Stimulated activated CD4-positive, alpha-beta T cell treated with anti-CD3 and anti-CD28 coated beads, Interleukin-15, amount 100 ng/mL, for 48 hours (primary cell): ENCODE measurements around the gene EIF4E3.
A peak's percentile ranks its signal among the peaks of the same experiment; 100 is the strongest.

Source experiments
- DNase-seq, 2 donors: peaks; one replicate each; pipeline ENCODE4 v3.0.0-alpha.2; 2020; ENCODE audit warnings: low read depth in 2 of 2

EIF4E3 gene

GRCh38 chr3:71725271-71725991 lies at the start of gene EIF4E3:
Gene EIF4E3 (minus strand): TSS chr3:71725402. CDS start chr3:71725367, 35 bp downstream.
- peak in 1 of 2 donors; percentile 9 for DNase-seq

DNA sequence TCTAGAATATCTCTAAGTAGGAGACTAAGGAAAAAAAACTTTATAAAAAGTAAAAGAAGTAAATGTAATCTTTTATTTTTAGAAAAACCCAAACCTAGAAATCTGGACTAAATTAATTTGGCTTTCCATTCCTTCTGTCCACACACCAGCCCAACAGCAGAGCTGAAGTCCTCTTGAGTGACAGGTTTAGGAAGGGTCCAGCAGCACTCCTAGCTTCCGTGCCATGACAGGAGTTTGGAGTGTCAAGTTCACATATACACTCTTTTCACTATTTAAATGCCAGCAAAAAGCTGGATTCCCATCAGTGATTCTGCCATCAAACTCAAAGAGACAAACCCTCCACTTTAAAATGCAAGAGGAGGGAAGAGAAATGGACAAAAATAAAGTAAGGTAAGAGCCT lies 46.7 kb upstream of the EIF4E3 start:
- DNase-seq = no peak

- no peak for DNase-seq
These were observed 45.9 kb upstream of the EIF4E3 start for GRCh38 chr3:71771126-71771525.

- DNase-seq = no peak
These were observed 38.2 kb upstream of the EIF4E3 start for GRCh38 chr3:71763426-71763825.

GRCh38 chr3:71760140-71760539 lies 34.9 kb upstream of the EIF4E3 start:
- no peak for DNase-seq

DNA sequence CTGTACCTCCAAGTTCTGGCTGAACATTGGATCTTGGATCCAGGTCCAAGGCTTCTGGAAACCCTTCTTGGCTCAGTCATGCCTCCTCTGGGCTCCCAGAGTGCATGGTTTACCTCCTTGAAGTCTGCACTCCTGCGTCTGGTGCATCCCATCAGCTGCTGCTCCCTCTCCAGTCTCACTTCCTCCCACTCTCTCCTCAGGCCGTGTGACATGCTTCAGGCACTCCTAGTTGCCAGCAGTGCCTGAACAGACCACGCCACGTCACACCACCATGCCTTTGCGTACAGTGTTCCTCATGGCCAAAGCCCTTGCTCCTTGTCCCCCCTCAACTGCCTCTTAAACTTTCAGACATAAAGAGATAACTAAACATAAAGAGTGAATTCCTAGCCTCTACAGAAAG lies 34.2 kb upstream of the EIF4E3 start:
- DNase-seq = no peak

- DNase-seq = no peak
These were observed 32.9 kb upstream of the EIF4E3 start for GRCh38 chr3:71758091-71758490.

DNA sequence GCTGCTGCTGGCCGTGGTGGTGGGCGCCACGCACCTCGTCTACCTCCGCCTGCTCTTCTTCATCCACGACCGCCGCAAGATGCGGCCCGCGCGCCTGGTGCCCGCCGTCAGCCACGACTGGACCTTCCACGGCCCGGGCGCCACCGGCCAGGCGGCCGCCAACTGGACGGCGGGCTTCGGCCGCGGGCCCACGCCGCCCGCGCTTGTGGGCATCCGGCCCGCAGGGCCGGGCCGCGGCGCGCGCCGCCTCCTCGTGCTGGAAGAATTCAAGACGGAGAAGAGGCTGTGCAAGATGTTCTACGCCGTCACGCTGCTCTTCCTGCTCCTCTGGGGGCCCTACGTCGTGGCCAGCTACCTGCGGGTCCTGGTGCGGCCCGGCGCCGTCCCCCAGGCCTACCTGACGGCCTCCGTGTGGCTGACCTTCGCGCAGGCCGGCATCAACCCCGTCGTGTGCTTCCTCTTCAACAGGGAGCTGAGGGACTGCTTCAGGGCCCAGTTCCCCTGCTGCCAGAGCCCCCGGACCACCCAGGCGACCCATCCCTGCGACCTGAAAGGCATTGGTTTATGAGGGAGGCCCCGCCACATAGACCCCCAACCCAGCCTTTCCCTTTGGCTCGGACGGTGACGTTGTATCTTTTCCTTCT lies 29.5 kb upstream of the EIF4E3 start:
- no peak for DNase-seq

DNA sequence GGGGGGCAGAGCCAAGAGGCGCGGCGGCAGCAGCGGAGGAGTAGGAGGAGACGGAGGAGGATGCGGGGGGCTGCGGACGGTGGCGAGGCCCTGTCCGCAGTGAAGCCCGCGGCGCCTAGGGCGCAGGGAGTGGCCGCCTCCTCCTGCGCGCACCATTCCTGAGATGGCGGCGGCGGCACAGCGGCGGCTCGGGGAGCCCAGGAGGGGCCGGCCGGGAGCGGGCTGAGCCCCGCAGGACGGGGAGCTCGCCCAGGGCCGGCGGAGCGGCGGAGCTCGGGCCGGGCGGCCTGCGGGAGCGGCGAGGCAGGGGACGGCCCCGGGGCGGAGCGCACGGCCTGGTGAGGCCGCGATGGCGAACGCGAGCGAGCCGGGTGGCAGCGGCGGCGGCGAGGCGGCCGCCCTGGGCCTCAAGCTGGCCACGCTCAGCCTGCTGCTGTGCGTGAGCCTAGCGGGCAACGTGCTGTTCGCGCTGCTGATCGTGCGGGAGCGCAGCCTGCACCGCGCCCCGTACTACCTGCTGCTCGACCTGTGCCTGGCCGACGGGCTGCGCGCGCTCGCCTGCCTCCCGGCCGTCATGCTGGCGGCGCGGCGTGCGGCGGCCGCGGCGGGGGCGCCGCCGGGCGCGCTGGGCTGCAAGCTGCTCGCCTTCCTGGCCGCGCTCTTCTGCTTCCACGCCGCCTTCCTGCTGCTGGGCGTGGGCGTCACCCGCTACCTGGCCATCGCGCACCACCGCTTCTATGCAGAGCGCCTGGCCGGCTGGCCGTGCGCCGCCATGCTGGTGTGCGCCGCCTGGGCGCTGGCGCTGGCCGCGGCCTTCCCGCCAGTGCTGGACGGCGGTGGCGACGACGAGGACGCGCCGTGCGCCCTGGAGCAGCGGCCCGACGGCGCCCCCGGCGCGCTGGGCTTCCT lies 28.8 kb upstream of the EIF4E3 start, which contains the start of gene GPR27:
Gene GPR27 (plus strand): TSS at position 155 of the 909 bp plus-strand sequence. CDS start 195 bp downstream, at position 350.
- DNase-seq = no peak

DNA sequence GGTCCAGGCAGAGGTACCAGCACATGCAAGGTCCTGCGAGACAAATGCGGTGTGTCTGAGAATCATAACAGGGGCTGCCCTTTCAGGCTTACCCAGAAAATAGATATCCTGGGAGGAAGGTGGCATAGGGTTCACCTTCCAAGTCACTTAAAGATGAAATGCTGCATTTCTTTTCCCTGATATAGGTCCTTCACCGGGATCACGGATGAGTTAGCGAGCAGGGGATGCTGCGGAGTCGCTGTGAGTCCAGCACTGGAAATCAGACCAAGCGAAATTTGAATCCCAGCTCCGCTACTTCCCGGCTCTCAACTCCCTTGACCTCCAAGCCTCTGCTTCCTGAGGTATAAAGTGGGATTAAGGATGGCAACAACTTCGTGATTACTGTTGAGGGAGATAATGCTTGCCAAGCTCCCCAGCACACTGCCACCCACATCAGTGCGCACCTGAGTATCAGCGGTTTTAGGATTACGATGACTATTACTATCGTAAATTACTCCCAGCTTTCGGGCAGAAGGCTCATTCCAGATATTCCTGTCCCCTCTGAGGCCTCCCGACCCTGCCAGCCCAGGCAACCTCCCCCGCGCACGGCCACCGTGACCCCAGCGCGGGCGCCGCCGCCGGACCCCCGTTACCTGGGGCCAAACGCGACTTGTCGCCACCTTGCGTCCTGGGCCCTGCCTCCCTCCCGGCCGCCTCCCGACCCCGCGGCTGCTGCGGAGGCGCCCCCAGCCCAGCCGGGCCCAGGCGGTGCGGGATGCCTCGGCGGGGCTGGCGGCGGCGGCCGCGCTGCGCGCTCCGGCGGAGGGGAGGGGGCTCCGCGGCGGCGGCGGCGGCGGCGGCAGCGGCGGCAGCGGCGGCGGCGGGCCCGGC lies 27.9 kb upstream of the EIF4E3 start:
- no peak for DNase-seq

DNA sequence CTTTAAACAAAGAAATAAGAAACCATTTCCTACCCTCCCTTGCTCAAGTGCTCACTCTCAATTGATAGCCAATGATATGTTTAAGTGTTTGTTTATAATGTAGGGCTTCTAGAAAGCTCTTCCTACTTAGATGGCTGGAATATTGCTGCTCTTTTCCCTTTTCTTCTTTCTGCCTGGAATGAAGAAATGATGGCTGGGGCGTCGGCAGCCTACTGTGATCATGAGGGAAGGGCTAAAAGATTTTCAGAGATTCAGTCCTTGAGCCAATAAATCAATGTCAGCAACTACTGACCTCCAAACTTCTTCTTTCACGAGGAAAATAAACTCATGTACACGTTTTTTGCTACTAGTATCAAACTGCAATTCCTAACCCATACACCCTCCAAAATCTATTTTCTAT lies 26.4 kb upstream of the EIF4E3 start:
- no peak for DNase-seq

DNA sequence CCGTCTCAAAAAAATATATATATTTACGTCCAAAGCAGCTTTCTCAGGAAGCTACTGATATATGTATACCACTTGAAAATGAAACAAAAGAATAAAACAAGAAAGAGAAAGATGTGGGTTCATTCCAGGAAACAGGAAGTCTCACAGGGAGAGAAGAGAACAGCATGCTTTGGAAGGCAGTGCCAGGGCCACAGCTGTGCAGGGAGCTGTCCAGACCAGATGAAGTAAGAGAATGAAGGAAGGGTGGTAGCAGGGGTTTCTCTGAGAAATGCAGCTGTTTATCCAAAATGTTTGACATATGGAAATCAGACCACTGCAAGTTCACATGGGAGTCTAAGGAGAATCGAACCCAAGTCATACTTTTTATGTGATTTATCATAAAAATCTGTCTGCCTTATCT lies 19.5 kb upstream of the EIF4E3 start:
- DNase-seq = no peak

DNA sequence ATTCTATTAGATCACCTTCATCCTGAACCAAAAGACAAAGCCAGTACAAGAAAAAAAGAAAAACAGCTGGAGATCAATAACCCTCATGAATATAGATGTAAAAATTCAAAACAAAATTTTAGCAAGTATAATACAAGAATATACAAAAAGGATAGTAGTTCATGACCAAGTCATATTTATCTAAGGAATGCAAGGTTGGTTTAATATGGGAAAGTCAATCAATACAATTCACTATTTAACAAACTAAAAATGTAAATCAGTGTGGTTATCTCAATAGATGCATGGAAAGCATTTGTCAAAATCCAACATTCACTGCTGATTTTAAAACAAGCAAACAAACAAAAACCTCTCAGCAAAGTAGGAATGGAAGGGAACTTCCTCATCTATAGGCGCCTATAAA lies 17.4 kb upstream of the EIF4E3 start:
- no peak for DNase-seq

GRCh38 chr3:71734881-71735280 lies 9.7 kb upstream of the EIF4E3 start:
- no peak for DNase-seq

GRCh38 chr3:71733319-71733718 lies 8.1 kb upstream of the EIF4E3 start:
- DNase-seq = no peak

DNA sequence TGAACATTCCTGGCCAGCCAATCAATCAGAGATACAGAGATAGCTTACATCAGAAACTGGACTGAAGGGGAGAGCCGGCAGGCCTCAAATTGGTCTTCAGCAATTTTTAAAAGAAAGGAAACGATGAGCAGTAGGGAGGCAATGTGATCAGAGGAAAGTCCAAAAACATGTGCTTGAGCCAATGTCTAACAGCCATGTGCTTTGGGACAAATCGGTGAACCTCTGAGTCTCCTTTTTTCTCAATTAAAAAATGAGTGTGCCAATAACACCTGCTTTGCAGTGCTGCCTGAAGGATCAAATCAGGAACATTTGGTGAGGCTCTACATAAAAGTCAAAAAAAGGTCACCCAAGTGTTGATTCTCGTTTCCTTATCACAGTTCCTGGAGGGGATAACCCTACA lies 7.4 kb upstream of the EIF4E3 start:
- DNase-seq = no peak

DNA sequence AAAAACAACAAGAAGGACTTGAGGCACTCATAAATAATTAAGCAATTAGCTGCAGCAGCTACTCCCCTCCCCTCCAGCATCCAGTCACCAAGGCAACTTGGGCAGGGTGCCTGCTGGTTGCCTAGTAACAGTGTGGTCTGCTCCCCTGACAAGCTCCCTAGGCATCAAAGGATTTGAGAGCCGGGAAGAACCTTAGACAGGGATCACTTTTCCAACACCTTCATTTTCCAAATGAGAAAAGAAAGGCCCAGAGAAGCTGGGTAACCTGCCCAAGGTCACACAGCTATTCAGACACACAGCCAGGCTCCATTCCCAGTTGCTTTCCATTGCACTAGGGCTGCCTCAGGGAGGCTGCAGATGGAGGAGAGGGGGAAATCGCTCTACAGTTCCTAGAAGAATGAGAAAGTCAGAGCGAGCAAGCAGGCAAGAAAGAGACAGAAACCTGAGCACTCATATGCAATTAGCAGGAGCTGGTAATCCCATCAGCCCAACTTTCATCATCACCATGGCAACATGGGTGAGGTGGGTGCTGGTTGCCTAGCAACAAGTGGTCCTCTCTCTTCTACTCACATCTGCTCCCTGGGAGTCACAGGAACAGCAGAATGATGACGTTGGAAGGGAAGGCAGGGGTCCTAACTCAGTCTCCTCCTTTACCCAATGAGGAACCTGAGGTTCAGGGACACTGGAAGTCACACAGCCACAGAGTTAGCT lies 3.6 kb upstream of the EIF4E3 start:
- DNase-seq = no peak

- no peak for DNase-seq
These were observed 944 bp upstream of the EIF4E3 start for GRCh38 chr3:71726146-71726545.

DNA sequence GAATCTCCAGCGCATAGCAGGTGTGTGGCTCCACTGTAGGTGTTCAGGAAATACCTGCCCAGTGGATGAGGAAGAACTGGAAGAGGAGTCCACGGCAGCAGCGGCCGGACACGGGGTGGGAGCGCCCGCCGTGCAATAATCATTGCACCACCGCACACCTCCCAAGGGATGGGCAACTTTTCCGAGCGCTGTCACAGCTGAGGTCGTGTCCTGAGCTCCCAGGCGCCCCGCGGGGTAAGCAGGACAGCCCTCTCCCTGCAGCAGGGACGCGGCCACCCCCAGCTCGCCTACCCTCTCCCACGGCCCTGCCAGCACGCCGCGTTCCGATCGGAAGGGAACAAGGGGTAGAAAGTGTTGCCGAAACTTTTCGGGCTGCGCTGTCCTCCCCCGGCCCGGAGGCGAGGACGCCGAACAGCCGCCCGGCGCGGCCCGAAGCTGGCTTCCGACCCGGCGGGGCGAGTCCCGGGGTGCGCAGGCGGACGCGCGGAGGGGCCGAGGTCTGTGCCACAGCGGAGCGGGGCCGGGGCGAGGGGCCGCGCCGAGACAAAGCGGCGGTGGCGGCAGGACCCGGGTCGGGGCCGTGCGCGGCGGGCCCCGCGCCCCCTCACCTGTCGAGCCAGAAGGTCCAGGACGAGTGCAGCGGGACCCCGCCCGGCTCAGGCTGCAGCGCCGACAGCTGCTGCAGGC lies 475 bp downstream of the EIF4E3 start:
- peak in 1 of 2 donors; percentile 15 for DNase-seq

- no peak for DNase-seq
These were observed 1.1 kb downstream of the EIF4E3 start for GRCh38 chr3:71724171-71724453.
